H1 (cell line): ENCODE results near the gene HSPA6.

ENCODE experiments used
- CEBPB ChIP-seq: IDR thresholded peaks from 2 replicates; pipeline ENCODE4 v1.6.1; 2012; ENCODE audit warnings: low read depth, low read length
- CTCF ChIP-seq, 3 experiments: IDR thresholded peaks; 1 replicate in 2 of 3; 2 replicates in 1 of 3; pipeline versions ENCODE4 v1.5.1 to v1.6.1; 2011; ENCODE audit warnings: low read length in 3 of 3, mild to moderate bottlenecking in 3 of 3, inconsistent platforms in 2 of 3, low read depth in 1 of 3, moderate library complexity in 1 of 3; ENCODE audit not compliant: insufficient read depth in 1 of 3; ENCODE audit errors: control extremely low read depth in 1 of 3
- EZH2 ChIP-seq: fragments of 200-600 bp; sonication (generic); IDR thresholded peaks from 2 replicates; pipeline ENCODE4 v1.7.1; 2012; ENCODE audit warnings: low read depth, mild to moderate bottlenecking, moderate library complexity, low read length, inconsistent platforms; ENCODE audit not compliant: severe bottlenecking
- POLR2A ChIP-seq, 2 experiments: IDR thresholded peaks; 1 replicate in 1 of 2; 2 replicates in 1 of 2; pipeline ENCODE4 v1.6.1; 2011; ENCODE audit warnings: low read depth in 2 of 2, low read length in 2 of 2, mild to moderate bottlenecking in 2 of 2; ENCODE audit errors: control extremely low read depth in 1 of 2
- RNF2 ChIP-seq: fragments of 200-900, 300-1000 bp; sonication (generic); IDR thresholded peaks from 2 replicates; pipeline ENCODE4 v1.7.1; 2016; ENCODE audit warnings: borderline replicate concordance, low read depth, mild to moderate bottlenecking, antibody characterized with exemption, low read length; ENCODE audit not compliant: poor library complexity, severe bottlenecking; ENCODE audit errors: missing control alignments
- RXRA ChIP-seq: IDR thresholded peaks from 2 replicates; pipeline ENCODE4 v1.6.1; 2011; ENCODE audit warnings: low read depth, mild to moderate bottlenecking, low read length, moderate library complexity; ENCODE audit not compliant: insufficient read depth
- SRF ChIP-seq: IDR thresholded peaks from 2 replicates; pipeline ENCODE4 v1.6.1; 2011; ENCODE audit warnings: mild to moderate bottlenecking, low read depth, low read length, moderate library complexity
- TCF12 ChIP-seq: IDR thresholded peaks from 2 replicates; pipeline ENCODE4 v1.6.1; 2011; ENCODE audit warnings: low read depth, mild to moderate bottlenecking, low read length

- TF ChIP-seq SRF = no peak
- TF ChIP-seq RNF2 = no peak
- TF ChIP-seq TCF12 = no peak
- TF ChIP-seq CEBPB = no peak
- no peak for TF ChIP-seq POLR2A (IDR thresholded peaks at IDR 0.05; ENCODE audit: control extremely low read depth in 1 of 2, low read depth in 2 of 2, low read length in 2 of 2)
- no peak for TF ChIP-seq CTCF (IDR thresholded peaks at IDR 0.05; ENCODE audit: control extremely low read depth in 1 of 3, insufficient read depth in 1 of 3, low read depth in 1 of 3, low read length in 3 of 3)
- TF ChIP-seq RXRA = no peak
- TF ChIP-seq EZH2 = no peak
These were observed 23.1 kb upstream of the HSPA6 start for GRCh38 chr1:161501234-161501633.
